Activated B cell treated with CpG ODN at 0.5 μM for 24 hours (primary cell): Measurements from ENCODE around the gene SRPX2. TPM values are rescaled to one million over a fixed set of nuclear protein-coding genes. Genes with fewer than 3 reads are reported as not detected.

Experiments used
- ATAC-seq: fragments of 200-7000 bp; cut with Tn5 transposase; one replicate; pipeline ENCODE4 v1.10.0; 2021; ENCODE audit warnings: low read depth, mild to moderate bottlenecking, moderate library complexity
- CTCF ChIA-PET: fragments of 350-600 bp; sonication (Branson Sonifier 250); formaldehyde crosslinking; loops from one replicate; lab custom pipeline; 2021; ENCODE audit warnings: antibody characterized with exemption; lab: Charles Lee
- POLR2A ChIA-PET: fragments of 350-600 bp; sonication (Branson Sonifier 250); formaldehyde crosslinking; loops from one replicate; lab custom pipeline; 2021; ENCODE audit warnings: antibody characterized with exemption; lab: Charles Lee
- DNase-seq: peaks from one replicate; pipeline ENCODE4 v3.0.0; 2022
- H3K27ac Mint-ChIP-seq: one replicate; pipeline ENCODE4 v1.8.0; 2020; ENCODE audit warnings: mixed read lengths
- H3K27me3 Mint-ChIP-seq: one replicate; pipeline ENCODE4 v1.8.0; 2021; ENCODE audit warnings: mixed read lengths
- H3K36me3 Mint-ChIP-seq: one replicate; pipeline ENCODE4 v1.8.0; 2021; ENCODE audit warnings: low read depth, mixed read lengths
- H3K4me1 Mint-ChIP-seq: one replicate; pipeline ENCODE4 v1.8.0; 2021; ENCODE audit warnings: mixed read lengths
- H3K4me3 Mint-ChIP-seq: one replicate; pipeline ENCODE4 v1.8.0; 2020; ENCODE audit warnings: mild to moderate bottlenecking, mixed read lengths
- H3K9me3 Mint-ChIP-seq: one replicate; pipeline ENCODE4 v1.8.0; 2020; ENCODE audit warnings: mixed read lengths
- CTCF ChIP-seq: fragments of 200-600 bp; IDR thresholded peaks from one replicate; pipeline ENCODE4 v1.8.0; 2022; ENCODE audit warnings: antibody characterized with exemption, mild to moderate bottlenecking
- intact Hi-C: fragments of 100-400 bp; cut with micrococcal nuclease; formaldehyde crosslinking; loops from one replicate; pipeline ENCODE4 v1.15.1; 2024
- total RNA-seq: library from RNA; stranded (reverse); gene quantifications from 2 replicates; pipeline ENCODE4 v1.2.3, GENCODE V29; 2022

Gene SRPX2
- total RNA-seq, 1 donor from 2014 or later, result not detected

GRCh38 chrX:100672966-100673365 is 29.0 kb downstream of the SRPX2 start:
- POLR2A ChIA-PET, result no interaction called here
- DNase-seq, result no peak
- H3K27ac Mint-ChIP-seq, result no peak overlapping the region
- no peak overlapping the region for H3K4me3 Mint-ChIP-seq
- no peak for TF ChIP-seq CTCF
- H3K27me3 Mint-ChIP-seq, result no peaks in the 10 kb centered on the region
- no peaks in the 10 kb centered on the region for H3K36me3 Mint-ChIP-seq
- ATAC-seq, result no peak
- no peaks in the 10 kb centered on the region for H3K9me3 Mint-ChIP-seq
- H3K4me1 Mint-ChIP-seq, result peaks cover 15% of the 10 kb centered on the region
- intact Hi-C loops, result loop anchor here (5.0 kb wide), 1 partner anchor 614 kb away; no protein-coding TSS in a partner anchor
- CTCF ChIA-PET, result interaction anchor here (1.2 to 2.7 kb wide), 2 partner anchors 18 to 96 kb away, joined by 3 to 19 read pairs; no protein-coding TSS in a partner anchor

- Mint-ChIP-seq H3K36me3 (no peaks in the 10 kb centered on the region), H3K9me3 (no peaks in the 10 kb centered on the region), H3K27ac (no peak overlapping the region), H3K27me3 (no peaks in the 10 kb centered on the region), H3K4me1 (peaks cover 15% of the 10 kb centered on the region), H3K4me3 (no peak overlapping the region)
- DNase-seq (no peak), ATAC-seq (no peak)
- ChIA-PET POLR2A (no interaction called here), CTCF (interaction anchor here (1.6 to 2.0 kb wide), 2 partner anchors 14 to 95 kb away, joined by 7 to 12 read pairs; no protein-coding TSS in a partner anchor)
- TF ChIP-seq CTCF, result no peak
- intact Hi-C loops, result loop anchor here (5.0 kb wide), 1 partner anchor 614 kb away; no protein-coding TSS in a partner anchor
These were observed 29.5 kb downstream of the SRPX2 start for GRCh38 chrX:100673397-100673953.

- no peak overlapping the region for H3K27ac Mint-ChIP-seq
- H3K9me3 Mint-ChIP-seq, result no peaks in the 10 kb centered on the region
- H3K4me3 Mint-ChIP-seq, result no peak overlapping the region
- ChIA-PET CTCF (interaction anchor here (1.6 to 2.0 kb wide), 3 partner anchors 11 to 94 kb away, joined by 7 to 12 read pairs (median 9); no protein-coding TSS in a partner anchor), POLR2A (no interaction called here)
- H3K36me3 Mint-ChIP-seq, result no peaks in the 10 kb centered on the region
- ATAC-seq (no peak), DNase-seq (no peak)
- no peaks in the 10 kb centered on the region for H3K27me3 Mint-ChIP-seq
- peaks cover 15% of the 10 kb centered on the region for H3K4me1 Mint-ChIP-seq
- intact Hi-C loops, result loop anchor here (5.0 kb wide), 1 partner anchor 613 kb away; no protein-coding TSS in a partner anchor
- TF ChIP-seq CTCF, result no peak
These were observed 30.7 kb downstream of the SRPX2 start for GRCh38 chrX:100674705-100675104.

- Mint-ChIP-seq H3K4me3 (no peak overlapping the region), H3K9me3 (no peaks in the 10 kb centered on the region), H3K4me1 (peaks cover 18% of the 10 kb centered on the region), H3K27ac (no peak overlapping the region), H3K36me3 (no peaks in the 10 kb centered on the region), H3K27me3 (no peaks in the 10 kb centered on the region)
- ATAC-seq, result no peak
- intact Hi-C loops, result no loop called here
- CTCF ChIA-PET, result no interaction called here
- TF ChIP-seq CTCF, result no peak
- POLR2A ChIA-PET, result no interaction called here
- no peak for DNase-seq
These were observed 33.7 kb downstream of the SRPX2 start for GRCh38 chrX:100677611-100678181.

- Mint-ChIP-seq H3K9me3 (no peaks in the 10 kb centered on the region), H3K36me3 (no peaks in the 10 kb centered on the region), H3K27me3 (no peaks in the 10 kb centered on the region), H3K4me3 (no peak overlapping the region), H3K4me1 (peaks cover 7% of the 10 kb centered on the region), H3K27ac (no peak overlapping the region)
- DNase-seq (no peak), ATAC-seq (no peak)
- CTCF ChIA-PET, result no interaction called here
- intact Hi-C loops, result no loop called here
- TF ChIP-seq CTCF, result no peak
- POLR2A ChIA-PET, result no interaction called here
These were observed 36.8 kb downstream of the SRPX2 start for GRCh38 chrX:100680756-100681155.
